Trophoblast cell (in vitro differentiated cells and primary cell): ENCODE data around the gene CTBP2.
A peak's percentile ranks its signal among the peaks of the same experiment; 100 is the strongest.

Source experiments
- DNase-seq, 2 donors: peaks; one replicate each; pipeline ENCODE4 v3.0.0-alpha.2; 2016
- H2AFZ ChIP-seq: 2 replicates; pipeline ENCODE4 v1.6.1; 2013; ENCODE audit warnings: low read length, moderate library complexity, mild to moderate bottlenecking; ENCODE audit not compliant: insufficient read depth, poor library complexity
- H2AK5ac ChIP-seq: 2 replicates; pipeline ENCODE4 v1.6.1; 2013; ENCODE audit warnings: mild to moderate bottlenecking, low read length
- H2BK120ac ChIP-seq: 2 replicates; pipeline ENCODE4 v1.6.1; 2013; ENCODE audit warnings: low read length, mild to moderate bottlenecking, moderate library complexity; ENCODE audit not compliant: insufficient read depth, poor library complexity
- H2BK12ac ChIP-seq: 2 replicates; pipeline ENCODE4 v1.6.1; 2013; ENCODE audit warnings: mild to moderate bottlenecking, low read length, moderate library complexity
- H2BK5ac ChIP-seq: 2 replicates; pipeline ENCODE4 v1.6.1; 2013; ENCODE audit warnings: low read length, low read depth, moderate library complexity, mild to moderate bottlenecking; ENCODE audit not compliant: poor library complexity
- H3K14ac ChIP-seq: 2 replicates; pipeline ENCODE4 v1.6.1; 2013; ENCODE audit warnings: mild to moderate bottlenecking, low read length
- H3K18ac ChIP-seq: 2 replicates; pipeline ENCODE4 v1.6.1; 2013; ENCODE audit warnings: mild to moderate bottlenecking, low read length
- H3K23ac ChIP-seq: 2 replicates; pipeline ENCODE4 v1.6.1; 2013; ENCODE audit warnings: low read length
- H3K27ac ChIP-seq: 2 replicates; pipeline ENCODE4 v1.5.1; 2013; ENCODE audit warnings: low read depth, mild to moderate bottlenecking, inconsistent platforms, low read length, moderate library complexity
- H3K27me3 ChIP-seq: 2 replicates; pipeline ENCODE4 v1.6.1; 2013; ENCODE audit warnings: inconsistent platforms, mild to moderate bottlenecking, low read length, moderate library complexity; ENCODE audit not compliant: insufficient read depth
- H3K36me3 ChIP-seq, 2 experiments: 1 replicate in 1 of 2; 2 replicates in 1 of 2; pipeline ENCODE4 v1.6.1; 2013; ENCODE audit warnings: low read length in 2 of 2, mild to moderate bottlenecking in 2 of 2, moderate library complexity in 1 of 2; ENCODE audit not compliant: insufficient read depth in 2 of 2, control insufficient read depth in 1 of 2
- H3K4ac ChIP-seq: 2 replicates; pipeline ENCODE4 v1.6.1; 2013; ENCODE audit warnings: low read depth, mild to moderate bottlenecking, low read length, moderate library complexity
- H3K4me1 ChIP-seq, 2 experiments: 1 replicate in 1 of 2; 2 replicates in 1 of 2; pipeline ENCODE4 v1.6.1; 2013; ENCODE audit warnings: low read length in 2 of 2, mild to moderate bottlenecking in 2 of 2, moderate library complexity in 1 of 2; ENCODE audit not compliant: insufficient read depth in 2 of 2, control insufficient read depth in 1 of 2
- H3K4me2 ChIP-seq: 2 replicates; pipeline ENCODE4 v1.6.1; 2013; ENCODE audit warnings: inconsistent platforms, mild to moderate bottlenecking, low read length, moderate library complexity
- H3K4me3 ChIP-seq: 2 replicates; pipeline ENCODE4 v1.5.1; 2013; ENCODE audit warnings: mild to moderate bottlenecking, low read depth, low read length, inconsistent platforms
- H3K79me1 ChIP-seq: one replicate; pipeline ENCODE4 v1.6.1; 2013; ENCODE audit warnings: low read length
- H3K79me2 ChIP-seq: 2 replicates; pipeline ENCODE4 v1.6.1; 2013; ENCODE audit warnings: low read length, mild to moderate bottlenecking; ENCODE audit not compliant: control insufficient read depth, insufficient read depth, poor library complexity
- H3K9ac ChIP-seq: 2 replicates; pipeline ENCODE4 v1.6.1; 2013; ENCODE audit warnings: mild to moderate bottlenecking, low read length
- H3K9me3 ChIP-seq: 2 replicates; pipeline ENCODE4 v1.6.1; 2013; ENCODE audit warnings: low read depth, mild to moderate bottlenecking, control low read depth, inconsistent platforms, low read length; ENCODE audit not compliant: insufficient read depth
- H4K12ac ChIP-seq: 2 replicates; pipeline ENCODE4 v1.6.1; 2013; ENCODE audit warnings: low read depth, mild to moderate bottlenecking, low read length, moderate library complexity
- H4K8ac ChIP-seq: 2 replicates; pipeline ENCODE4 v1.6.1; 2013; ENCODE audit warnings: low read depth, mild to moderate bottlenecking, low read length, moderate library complexity
- H4K91ac ChIP-seq: one replicate; pipeline ENCODE4 v1.6.1; 2013; ENCODE audit warnings: low read depth, mild to moderate bottlenecking, low read length, moderate library complexity
- WGBS: extraction: QIAGEN DNeasy Blood & Tissue Kit; methylation state at CpG from one replicate; pipeline ENCODE4 v1.1.7; 2013; ENCODE audit warnings: missing lambda C conversion rate; ENCODE audit not compliant: insufficient read length, insufficient coverage; ENCODE audit errors: extremely low coverage; 5-methylcytosine and 5-hydroxymethylcytosine counted together

CTBP2 gene

GRCh38 chr10:125073996-125074395 lies 86.4 kb downstream of the CTBP2 start:
- peaks cover 12 to 14% of the 10 kb centered on the region in 2 experiments for H3K36me3 ChIP-seq
- no peak overlapping the region for H3K4me2 ChIP-seq
- no peak overlapping the region for H3K4me3 ChIP-seq
- no peak overlapping the region for H3K23ac ChIP-seq
- DNase-seq: peak; percentile 82 to 90
- no peak overlapping the region for H4K8ac ChIP-seq
- H3K9me3 ChIP-seq: no peaks in the 10 kb centered on the region
- no peak overlapping the region for H3K14ac ChIP-seq
- no peak overlapping the region for H2BK120ac ChIP-seq
- no peak overlapping the region for H3K27ac ChIP-seq
- H2BK12ac ChIP-seq: no peak overlapping the region
- H3K27me3 ChIP-seq: no peaks in the 10 kb centered on the region
- no peak overlapping the region for H2AFZ ChIP-seq
- no peak overlapping the region for H3K4ac ChIP-seq
- peaks cover 1% of the 10 kb centered on the region for H3K79me2 ChIP-seq
- H4K91ac ChIP-seq: no peak overlapping the region
- no peak overlapping the region for H2AK5ac ChIP-seq
- no peak overlapping the region for H3K18ac ChIP-seq
- no peak overlapping the region for H2BK5ac ChIP-seq
- H4K12ac ChIP-seq: no peak overlapping the region
- H3K9ac ChIP-seq: no peak overlapping the region
- peaks cover 3 to 6% of the 10 kb centered on the region in 2 experiments for H3K4me1 ChIP-seq
- no peaks in the 10 kb centered on the region for H3K79me1 ChIP-seq

- Histone ChIP-seq H4K8ac (no peak overlapping the region), H3K4me1 (peaks cover 5 to 6% of the 10 kb centered on the region in 2 experiments), H3K27ac (no peak overlapping the region), H2BK5ac (no peak overlapping the region), H2BK12ac (no peak overlapping the region), H4K91ac (no peak overlapping the region), H3K23ac (no peak overlapping the region), H3K9me3 (no peaks in the 10 kb centered on the region), H3K14ac (no peak overlapping the region), H3K27me3 (no peaks in the 10 kb centered on the region), H3K36me3 (peaks cover 15 to 18% of the 10 kb centered on the region in 2 experiments), H3K4ac (no peak overlapping the region), H4K12ac (no peak overlapping the region), H2AK5ac (no peak overlapping the region), H3K79me2 (peaks cover 3% of the 10 kb centered on the region), H3K9ac (no peak overlapping the region), H2BK120ac (no peak overlapping the region), H3K79me1 (no peaks in the 10 kb centered on the region), H3K4me2 (no peak overlapping the region), H3K4me3 (no peak overlapping the region), H3K18ac (no peak overlapping the region), H2AFZ (no peak overlapping the region)
- DNase-seq: no peak
- no CpG with 5 or more reads among the region's 4 CpGs for WGBS
Observed at GRCh38 chr10:125072794-125073193, 87.6 kb downstream of the CTBP2 start.

DNA sequence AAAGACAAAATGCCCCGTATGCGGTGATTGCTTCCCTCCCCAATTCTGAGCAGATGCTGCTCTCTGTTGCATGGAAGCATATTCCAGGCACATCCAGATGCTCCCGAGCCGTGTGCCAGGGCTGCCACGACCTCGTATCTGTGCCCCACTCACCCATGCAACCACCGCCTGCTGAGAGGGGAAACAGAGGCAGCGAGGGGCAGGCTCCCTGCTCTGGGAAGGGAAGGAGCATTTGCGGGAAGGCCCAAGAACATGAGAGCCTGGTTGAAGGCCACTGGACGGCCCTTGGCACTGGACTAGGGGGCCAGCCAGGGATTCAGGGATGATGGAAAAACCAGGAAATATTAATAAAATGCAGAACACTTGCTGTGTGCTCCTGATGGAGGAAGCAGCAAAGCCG lies 89.4 kb downstream of the CTBP2 start:
- Histone ChIP-seq H3K18ac (peak overlapping the region; percentile 22), H3K4ac (no peak overlapping the region)

GRCh38 chr10:125068406-125068805 lies 92.0 kb downstream of the CTBP2 start:
- Histone ChIP-seq H3K4me3 (no peak overlapping the region), H4K12ac (no peak overlapping the region), H3K27me3 (no peaks in the 10 kb centered on the region), H2AFZ (no peak overlapping the region), H3K23ac (no peak overlapping the region), H2BK5ac (no peak overlapping the region), H3K79me1 (peaks cover 11% of the 10 kb centered on the region), H3K27ac (no peak overlapping the region), H3K36me3 (peaks cover 6 to 8% of the 10 kb centered on the region in 2 experiments), H3K9ac (no peak overlapping the region), H3K9me3 (no peaks in the 10 kb centered on the region), H4K91ac (no peak overlapping the region), H2AK5ac (peak overlapping the region; percentile 24), H3K4me1 (peaks cover 22 to 26% of the 10 kb centered on the region in 2 experiments), H2BK12ac (no peak overlapping the region), H3K4ac (no peak overlapping the region), H4K8ac (no peak overlapping the region), H3K79me2 (peaks cover 2% of the 10 kb centered on the region), H3K4me2 (no peak overlapping the region), H3K14ac (no peak overlapping the region), H2BK120ac (no peak overlapping the region), H3K18ac (no peak overlapping the region)
- no peak for DNase-seq
- WGBS: no CpG with 5 or more reads among the region's 2 CpGs

More for the DNA sequence above, 89.4 kb downstream of the CTBP2 start:
- Histone ChIP-seq H3K4me2 (no peak overlapping the region), H2BK5ac (no peak overlapping the region), H4K8ac (no peak overlapping the region), H3K79me2 (peaks cover 3% of the 10 kb centered on the region), H3K14ac (no peak overlapping the region), H2AK5ac (no peak overlapping the region), H4K91ac (no peak overlapping the region), H3K9me3 (no peaks in the 10 kb centered on the region), H2AFZ (no peak overlapping the region), H3K9ac (no peak overlapping the region), H3K4me3 (no peak overlapping the region), H2BK12ac (no peak overlapping the region), H3K4me1 (peaks cover 11 to 13% of the 10 kb centered on the region in 2 experiments), H3K23ac (no peak overlapping the region), H3K27me3 (no peaks in the 10 kb centered on the region), H3K79me1 (no peaks in the 10 kb centered on the region), H3K36me3 (peaks cover 11 to 14% of the 10 kb centered on the region in 2 experiments), H2BK120ac (no peak overlapping the region), H3K27ac (no peak overlapping the region), H4K12ac (no peak overlapping the region)
- DNase-seq: no peak
- WGBS: no CpG with 5 or more reads among the region's 11 CpGs
